ENCODE results near the gene TM9SF1. TPM values are rescaled to one million over a fixed set of nuclear protein-coding genes. Genes with fewer than 3 reads are reported as not detected.
A peak's percentile ranks its signal among the peaks of the same experiment; 100 is the strongest.
"Not testable (repeated sequence)": the region's sequence is repeated elsewhere in the genome, so short reads cannot be mapped to it uniquely, and the experiment has no call there.

The TM9SF1 gene
- total RNA-seq, 1 donor from 2014 or later, result 48.9 TPM

DNA sequence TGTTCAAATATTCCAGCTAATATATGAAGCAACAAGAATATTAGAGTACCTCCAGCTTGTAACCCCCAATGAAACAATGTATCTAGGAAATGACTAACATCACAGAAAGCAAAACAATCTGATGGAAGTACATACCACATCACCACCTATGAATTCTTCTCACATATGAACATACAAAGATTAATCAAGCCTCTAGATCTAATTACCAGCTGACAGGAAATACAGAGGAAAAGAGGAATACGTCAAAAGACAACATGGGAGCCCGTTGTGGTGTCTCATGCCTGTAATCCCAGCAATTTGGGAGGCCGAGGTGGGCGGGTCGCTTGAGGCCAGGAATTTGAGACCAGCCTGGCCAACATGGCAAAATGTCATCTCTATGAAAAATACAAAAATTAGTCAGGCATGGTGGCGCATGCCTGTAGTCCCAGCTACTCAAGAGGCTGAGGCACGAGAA is 29.4 kb upstream of the TM9SF1 start:
- DNase-seq (ENCODE audit: low read depth, low spot score), result peak; percentile 95

DNA sequence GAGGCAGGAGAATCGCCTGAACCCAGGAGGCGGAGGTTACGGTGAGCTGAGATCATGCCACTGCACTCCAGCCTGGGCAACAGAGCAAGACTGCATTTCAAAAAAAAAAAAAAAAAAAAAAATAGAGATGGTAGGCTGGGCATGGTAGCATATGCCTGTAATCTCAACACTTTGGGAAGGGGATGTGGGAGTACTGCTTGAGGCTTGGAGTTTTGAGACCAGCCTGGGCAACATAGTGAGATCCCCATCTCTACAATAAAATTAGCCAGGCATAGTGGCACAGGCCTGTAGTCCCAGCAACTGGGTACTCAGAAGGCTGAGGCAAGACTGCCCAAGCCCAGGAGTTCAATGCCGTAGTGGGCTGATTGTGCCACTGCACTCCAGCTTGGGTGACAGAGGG is 27.7 kb upstream of the TM9SF1 start:
- DNase-seq (ENCODE audit: low read depth, low spot score), result not testable (repeated sequence)

DNA sequence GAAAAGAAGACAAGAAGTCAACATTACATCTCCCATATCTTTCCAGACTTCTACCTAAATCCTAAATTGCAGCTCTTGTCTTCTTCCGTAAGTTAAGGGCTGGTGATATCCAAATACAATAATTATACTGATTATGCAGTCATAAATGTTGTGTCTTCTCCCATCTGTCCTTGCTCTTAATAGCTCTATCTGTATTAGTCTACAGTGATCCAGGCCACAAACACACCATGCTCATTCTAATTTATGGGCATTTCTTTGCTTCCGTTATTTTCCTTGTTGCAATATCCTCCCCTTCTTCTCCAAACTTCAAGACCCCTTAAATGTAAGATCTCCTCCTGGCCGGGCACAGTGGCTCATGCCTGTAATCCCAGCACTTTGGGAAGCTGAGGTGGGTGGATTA is 24.3 kb upstream of the TM9SF1 start:
- no peak for DNase-seq (ENCODE audit: low read depth, low spot score)

DNA sequence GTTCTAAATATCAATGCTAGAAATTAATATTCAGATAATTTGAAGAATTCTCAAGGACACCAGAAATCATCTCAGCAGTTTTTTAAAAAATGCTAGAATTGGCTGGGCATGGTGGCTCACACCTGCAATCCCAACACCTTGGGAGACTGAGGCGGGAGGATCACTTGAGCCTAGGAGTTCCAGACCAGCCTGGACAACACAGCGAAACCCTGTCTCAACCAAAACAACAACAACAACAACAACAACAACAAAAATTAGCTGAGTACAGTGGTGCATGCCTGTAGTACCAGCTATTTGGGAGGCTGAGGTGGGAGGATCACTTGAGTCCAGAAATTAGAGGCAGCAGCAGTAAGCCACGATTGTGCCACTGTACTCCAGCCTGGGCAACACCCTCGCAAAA is 23.8 kb upstream of the TM9SF1 start:
- no peak for DNase-seq (ENCODE audit: low read depth, low spot score)

DNA sequence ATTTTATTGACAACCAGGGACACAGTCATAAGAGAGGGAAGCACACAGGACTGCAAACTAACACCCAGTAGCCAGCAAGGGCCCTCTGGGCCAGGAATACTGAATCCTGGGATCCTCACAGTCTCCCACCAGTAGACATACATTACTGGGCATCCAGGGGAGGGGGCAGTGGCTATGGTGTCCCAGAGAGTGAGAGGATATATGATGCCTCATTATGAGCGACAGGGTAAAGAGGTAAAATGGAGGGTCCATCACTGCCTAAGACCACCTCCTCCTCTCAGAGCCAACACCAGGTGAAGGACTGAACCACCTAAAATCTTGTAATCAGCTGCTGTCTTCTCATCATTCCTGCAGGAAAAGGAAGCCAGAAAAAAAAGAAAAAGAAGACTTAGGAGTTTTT is 21.6 kb upstream of the TM9SF1 start:
- not testable (repeated sequence) for DNase-seq (ENCODE audit: low read depth, low spot score)

DNA sequence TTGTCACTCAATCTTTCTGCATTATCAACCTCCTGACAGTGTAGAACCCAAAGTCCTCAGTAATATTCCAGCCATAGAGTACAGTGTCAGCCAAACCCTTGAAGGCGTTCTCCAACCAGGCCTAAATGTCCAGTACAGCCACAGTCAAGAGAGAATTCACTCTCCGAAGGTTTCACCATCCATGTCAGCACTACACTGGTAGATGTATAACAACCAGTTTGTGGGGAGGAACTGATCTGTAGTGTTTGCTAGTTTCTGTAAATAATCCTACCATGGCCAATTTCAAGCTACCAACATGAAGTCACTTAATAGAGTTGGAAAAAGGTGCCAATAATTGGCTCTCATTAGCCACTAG is 21.1 kb upstream of the TM9SF1 start:
- DNase-seq (ENCODE audit: low read depth, low spot score), result no peak

DNA sequence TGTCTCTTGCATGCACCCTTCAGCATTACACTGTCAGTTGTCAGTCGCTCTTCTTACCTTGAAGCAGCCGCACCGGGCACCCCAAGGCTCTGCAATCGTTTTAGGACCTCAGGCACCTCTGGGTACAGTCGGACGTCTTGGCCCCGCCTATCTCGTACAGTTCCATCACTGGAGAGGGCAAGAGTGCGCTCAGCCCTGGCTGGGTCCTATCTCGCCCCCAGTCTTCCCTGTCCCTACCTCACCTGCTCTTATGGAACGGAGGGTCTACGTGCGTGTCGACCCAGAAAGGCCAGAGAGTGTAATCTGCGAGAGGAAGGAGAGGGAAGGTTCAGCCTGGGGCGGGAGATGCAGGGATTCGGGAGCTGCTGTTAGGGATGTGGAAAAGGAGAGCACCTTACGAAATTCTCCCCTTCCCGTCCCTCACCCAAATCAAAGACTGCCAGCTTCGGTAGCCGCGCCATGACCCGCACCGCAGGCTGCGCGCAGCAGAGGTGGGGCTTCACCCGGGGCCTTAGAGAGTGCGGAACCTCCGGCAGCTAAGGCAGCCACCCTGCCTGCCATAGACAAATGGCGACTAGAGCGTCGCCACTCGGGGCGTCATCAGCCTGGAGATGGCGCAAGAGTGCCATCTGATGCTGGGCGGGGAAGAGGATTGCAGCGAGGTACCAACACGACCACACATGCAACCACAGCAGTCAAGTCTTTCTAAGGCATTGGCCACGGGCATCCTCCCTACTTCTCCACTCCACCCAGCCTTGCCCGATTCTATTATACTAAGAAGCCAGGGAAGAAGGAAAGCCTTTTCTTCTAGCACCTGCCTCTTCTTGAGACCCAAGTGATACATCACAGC is 20.5 kb upstream of the TM9SF1 start, which contains the start of gene MDP1:
MDP1 (minus strand) TSS at position 572 of the 850 bp plus-strand sequence; CDS start at position 461, 111 bp downstream.
- peak; percentile 74 for DNase-seq (ENCODE audit: low read depth, low spot score)

DNA sequence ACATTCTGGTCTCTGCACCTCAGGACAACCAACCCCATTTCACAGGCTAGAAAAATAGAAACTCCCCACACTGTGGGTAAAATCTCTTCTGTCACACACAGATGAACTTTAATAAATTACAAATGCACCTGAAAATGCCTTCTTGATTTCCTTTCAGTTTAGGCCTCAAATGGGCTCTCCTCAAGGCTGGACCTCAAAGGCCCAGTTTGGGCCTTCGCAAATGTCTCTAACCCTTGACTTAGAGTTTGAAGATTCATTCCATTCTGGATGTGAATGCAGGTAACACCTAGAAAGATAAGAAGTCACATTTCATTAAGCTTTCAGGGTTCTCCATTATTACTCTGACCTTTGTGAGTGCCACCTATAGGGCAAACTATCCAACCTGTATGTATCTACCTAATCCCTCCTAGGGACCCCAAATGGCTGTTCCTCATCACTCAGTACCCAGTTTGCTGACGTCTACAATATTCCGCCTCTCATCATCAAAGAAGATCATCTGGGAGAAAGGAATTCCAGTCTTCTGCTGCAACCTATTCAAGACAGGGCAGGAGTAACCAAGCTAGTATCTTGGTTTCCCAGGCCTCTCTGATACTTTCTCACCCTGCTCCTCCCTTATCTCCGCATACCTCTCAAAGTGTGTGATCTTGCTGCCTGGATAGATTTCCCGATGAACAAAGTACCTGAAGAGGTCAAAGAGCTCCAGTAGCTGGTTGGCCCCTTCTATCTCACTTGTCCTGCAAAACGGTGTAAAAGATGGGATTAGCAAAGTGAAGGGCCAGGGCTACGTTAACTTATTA is 18.8 kb upstream of the TM9SF1 start:
- DNase-seq (ENCODE audit: low read depth, low spot score), result no peak

DNA sequence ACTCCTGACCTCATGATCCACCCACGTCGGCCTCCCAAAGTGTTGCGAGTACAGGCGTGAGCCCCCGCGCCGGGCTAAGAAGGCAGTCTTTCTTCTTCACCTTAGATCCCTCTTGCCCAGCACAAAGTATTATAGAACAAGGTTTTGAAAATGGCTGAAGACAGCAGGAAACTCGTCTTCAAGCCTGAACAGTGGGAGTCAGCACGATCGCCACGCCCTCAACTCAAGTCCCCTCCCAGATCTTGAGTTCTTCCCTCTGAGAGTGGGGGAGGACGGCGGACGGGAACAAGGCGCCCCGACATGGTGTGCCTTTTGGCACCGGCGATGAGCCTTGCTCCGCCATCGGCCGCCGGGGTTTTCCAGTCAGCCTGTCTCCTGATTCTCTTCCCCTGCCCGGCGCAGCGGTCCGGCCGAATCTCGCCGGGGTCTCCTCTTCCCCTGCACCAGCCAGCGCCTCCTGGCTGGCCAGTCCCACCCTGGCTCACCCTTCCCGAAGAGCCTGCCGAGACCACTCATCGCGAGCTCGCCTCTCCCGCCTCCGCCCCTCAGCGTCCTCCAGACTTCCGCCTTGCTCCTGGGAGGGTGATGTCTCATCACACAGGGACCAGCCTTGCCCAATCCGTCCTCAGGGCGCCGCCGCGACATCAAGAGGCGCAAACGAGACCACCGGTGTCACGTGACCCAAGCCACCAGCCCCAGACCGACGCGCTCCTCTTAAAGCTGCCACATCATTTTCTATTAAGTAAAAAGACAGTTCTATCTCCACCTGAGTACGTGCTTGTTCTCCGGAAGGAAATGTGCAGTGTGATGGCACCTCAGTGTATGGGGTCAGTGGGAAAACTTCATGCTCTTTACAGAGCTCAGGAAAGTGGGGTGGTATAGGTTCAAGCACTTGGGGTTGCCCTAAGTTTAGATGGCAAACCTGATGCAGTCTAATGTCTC is 18.0 kb upstream of the TM9SF1 start, which contains the start of gene CHMP4A:
CHMP4A (minus strand) TSS at position 565 of the 942 bp plus-strand sequence; CDS start at position 516, 49 bp downstream.
- DNase-seq (ENCODE audit: low read depth, low spot score), result peak; percentile 95

DNA sequence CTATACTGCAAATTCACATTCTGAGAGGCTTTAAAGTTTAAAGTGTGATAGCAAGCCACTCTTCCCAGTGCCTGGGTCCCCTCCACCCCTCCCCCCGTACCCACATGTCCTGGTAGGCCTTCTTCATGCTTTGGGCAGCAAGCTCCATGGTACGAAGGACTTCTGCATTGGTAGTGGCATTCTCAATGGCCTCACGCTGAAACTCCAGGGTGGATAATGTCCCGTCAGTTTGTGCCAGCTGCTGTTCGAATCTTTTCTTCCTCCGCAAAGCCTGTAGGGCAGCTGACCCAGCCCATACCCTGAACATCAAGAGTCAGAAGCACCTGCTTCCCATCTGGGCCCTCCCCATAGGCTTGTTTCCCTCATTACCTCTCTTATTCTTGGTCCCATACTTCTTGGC is 16.1 kb upstream of the TM9SF1 start:
- no peak for DNase-seq (ENCODE audit: low read depth, low spot score)

DNA sequence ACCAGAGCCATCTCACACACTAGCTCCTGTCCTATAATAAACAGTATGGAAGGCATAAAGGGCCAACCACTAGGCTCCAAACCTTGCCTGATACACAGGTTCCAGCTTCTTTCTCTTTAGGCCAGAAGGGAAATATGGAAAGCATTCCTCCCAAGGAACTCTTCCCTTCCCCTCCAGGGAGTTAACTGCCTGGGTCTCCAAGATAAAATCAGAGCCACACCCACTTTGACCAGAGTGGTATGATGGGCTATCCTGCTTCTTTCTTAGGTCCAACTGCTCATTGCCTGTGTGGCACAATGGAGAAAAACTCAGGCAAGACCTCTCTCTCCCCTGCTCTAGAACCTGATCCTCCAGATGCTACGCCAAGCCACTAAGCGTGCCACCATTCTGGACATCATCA is 12.4 kb upstream of the TM9SF1 start:
- DNase-seq (ENCODE audit: low read depth, low spot score), result no peak

DNA sequence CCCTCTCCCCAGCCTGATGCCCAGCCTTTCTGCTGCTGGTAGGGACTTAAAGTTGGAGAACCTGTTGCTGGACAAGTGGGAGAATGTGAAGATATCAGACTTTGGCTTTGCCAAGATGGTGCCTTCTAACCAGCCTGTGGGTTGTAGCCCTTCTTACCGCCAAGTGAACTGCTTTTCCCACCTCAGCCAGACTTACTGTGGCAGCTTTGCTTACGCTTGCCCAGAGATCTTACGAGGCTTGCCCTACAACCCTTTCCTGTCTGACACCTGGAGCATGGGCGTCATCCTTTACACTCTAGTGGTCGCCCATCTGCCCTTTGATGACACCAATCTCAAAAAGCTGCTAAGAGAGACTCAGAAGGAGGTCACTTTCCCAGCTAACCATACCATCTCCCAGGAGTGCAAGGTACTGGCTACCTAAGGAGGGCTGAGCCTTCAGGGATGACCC is 11.9 kb upstream of the TM9SF1 start:
- DNase-seq (ENCODE audit: low read depth, low spot score), result no peak

DNA sequence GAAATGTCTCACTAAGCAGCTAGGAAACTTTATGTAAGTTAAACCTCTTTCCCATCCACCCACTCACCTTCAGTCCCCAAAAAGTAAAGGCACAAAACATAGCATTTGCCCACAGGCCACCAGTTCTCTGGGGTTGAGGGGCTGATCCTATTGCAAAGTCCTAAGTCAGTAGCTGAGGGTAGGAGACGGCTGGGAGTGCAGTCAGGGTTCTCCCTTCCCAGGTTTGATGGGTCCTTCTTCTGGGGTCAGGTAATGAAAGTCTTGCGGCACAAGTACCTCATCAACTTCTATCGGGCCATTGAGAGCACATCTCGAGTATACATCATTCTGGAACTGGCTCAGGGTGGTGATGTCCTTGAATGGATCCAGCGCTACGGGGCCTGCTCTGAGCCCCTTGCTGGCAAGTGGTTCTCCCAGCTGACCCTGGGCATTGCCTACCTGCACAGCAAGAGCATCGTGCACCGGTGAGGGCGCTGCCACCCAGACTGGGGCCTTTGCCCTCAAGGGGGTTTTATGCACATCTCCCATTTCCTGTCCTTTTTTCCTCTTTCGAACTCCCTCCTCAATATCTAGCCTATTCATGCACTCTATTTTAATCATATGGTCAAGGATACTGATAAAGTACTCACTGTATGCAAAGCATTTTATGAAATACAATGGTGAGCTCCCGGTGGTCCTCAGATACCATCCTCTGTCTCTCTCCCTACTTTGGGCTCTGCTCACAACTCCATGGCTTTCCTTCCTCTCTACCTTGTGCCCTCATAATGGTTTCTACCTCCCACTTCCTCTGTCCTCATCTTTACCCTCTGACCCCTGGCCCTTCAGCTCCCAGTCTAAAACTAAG is 11.2 kb upstream of the TM9SF1 start:
- no peak for DNase-seq (ENCODE audit: low read depth, low spot score)

DNA sequence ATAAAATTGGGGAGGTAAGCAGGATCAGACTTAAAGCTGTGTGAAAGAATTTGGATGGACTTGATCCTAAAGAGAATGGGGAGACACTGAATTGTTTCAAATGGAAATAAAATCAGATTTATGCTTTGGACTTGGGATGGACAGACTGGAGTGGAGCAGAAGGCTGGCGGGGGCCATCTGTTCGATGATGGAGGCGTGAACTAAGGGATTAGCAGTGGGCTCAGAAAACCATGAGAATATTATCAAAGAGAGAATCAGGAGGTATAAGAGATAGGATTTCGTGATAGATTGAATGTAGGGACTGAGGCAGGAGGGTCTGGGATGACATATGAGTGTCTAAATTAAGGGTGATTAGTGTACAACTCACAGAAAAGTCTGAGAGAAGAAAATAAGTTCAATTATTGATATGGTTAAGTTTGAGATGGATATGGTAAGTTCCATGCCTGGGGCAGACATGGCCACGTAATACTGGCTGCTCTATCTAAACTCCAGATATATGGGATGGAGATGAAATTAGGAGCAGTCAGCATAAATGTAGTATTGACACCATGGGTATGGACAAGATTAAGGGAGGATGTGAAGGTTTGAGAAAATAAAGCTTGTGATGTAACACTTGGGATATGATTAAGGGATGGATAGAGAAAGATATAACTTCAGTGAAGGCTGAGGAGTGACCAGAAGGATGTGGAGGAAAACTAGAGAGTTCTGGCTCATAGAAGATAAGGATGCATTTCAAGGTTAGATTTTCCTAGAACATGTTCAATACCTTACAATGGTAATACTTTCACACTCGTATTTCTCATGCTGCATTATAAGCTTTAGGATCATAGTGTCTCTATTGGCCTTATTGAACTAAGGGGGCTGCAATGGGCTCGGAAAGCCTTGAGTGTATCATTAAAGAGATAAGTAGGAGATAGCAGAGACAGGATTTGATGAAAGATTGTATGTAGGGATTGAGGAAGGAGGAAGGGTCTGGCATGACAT is 9.2 kb upstream of the TM9SF1 start:
- DNase-seq (ENCODE audit: low read depth, low spot score), result no peak

DNA sequence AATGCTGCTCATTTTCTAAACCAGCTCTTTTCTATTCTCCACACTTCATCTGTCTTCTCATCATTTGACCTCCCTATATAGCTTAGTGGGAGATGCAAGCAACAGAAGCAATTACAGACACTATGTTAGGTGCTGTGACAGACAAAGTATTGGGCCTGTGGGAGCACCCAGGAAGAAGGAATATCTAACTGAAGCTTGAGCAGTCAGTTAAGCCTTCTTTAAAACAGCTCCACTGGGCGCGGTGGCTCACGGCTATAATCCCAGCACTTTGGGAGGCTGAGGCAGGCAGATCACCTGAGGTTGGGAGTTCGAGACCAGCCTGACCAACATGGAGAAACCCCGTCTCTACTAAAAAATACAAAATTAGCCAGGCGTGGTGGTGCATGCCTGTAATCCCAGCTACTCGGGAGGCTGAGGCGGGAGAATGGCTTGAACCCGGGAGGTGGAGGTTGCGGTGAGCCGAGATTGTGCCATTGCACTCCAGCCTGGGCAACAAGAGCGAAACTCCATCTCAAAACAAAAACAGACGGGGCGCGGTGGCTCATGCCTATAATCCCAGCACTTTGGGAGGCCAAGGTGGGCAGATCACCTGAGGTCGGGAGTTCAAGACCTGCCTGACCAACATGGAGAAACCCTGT is 8.1 kb upstream of the TM9SF1 start:
- DNase-seq (ENCODE audit: low read depth, low spot score), result not testable (repeated sequence)

DNA sequence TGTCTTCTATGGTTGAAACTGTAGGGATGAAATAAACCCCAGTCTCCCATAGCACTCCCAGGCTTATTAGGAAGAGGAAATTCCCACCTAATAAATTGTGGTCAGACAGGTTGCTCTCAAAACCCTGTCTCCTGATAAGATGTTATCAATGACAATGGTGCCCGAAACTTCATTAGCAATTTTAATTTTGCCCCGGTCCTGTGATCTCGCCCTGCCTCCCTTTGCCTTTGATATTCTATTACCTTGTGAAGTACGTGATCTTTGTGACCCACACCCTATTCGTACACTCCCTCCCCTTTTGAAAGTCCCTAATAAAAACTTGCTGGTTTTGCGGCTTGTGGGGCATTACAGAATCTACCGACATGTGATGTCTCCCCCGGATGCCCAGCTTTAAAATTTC is 7.3 kb upstream of the TM9SF1 start:
- not testable (repeated sequence) for DNase-seq (ENCODE audit: low read depth, low spot score)

DNA sequence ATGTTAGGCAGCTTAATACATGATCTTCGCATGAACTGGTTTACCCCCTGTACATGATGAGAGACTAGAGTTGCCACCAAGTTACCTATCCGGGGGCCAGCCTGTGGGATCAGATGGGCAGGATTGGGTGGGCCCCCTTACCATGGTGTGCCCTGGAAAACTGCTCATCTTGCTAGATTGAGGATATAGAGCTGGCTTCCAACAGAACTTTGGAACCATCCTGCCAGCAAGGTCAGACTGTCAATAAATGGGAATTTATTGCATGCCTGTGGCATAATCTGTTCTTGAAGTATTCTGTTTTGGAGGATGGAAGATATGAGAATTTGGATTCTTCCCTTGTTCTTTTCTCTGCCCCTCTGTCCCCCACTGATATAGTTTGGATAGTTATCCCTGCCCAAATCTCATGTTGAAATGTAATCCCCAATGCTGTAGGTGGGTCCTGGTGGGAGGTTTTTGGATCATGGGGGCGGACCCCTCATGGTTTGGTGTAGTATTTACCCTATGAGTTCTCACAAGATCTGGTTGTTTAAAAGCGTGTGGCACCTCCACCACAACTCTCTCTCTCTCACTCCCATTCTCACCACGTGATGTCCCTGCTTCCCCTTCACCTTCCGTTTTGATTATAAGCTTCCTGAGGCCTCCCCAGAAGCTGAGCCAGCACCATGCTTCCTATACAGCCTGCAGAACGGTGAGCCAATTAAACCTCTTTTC is 3.7 kb upstream of the TM9SF1 start:
- no peak for DNase-seq (ENCODE audit: low read depth, low spot score)

DNA sequence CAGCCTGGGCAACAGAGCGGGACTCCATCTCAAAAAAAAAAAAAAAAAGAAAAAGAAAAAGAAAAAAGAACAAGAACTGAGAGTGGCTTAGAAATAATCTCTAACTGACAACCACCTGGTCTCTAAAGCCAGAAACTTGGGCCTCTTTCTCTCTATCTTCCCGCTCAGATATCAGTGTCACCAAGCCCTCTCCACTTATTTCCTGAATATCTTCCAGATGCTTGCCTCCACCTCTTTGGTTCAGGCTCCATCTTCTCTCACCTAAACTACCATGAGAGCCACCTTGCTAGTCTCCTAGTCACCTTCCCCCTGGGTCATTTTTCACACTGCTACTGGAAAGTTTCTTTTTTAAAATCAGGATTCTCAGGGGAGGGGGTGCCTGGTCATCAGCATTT is 1.8 kb upstream of the TM9SF1 start:
- no peak for DNase-seq (ENCODE audit: low read depth, low spot score)

Measured in pulmonary artery endothelial cell (primary cell).